Colonic mucosa (tissue), 4 donors: ENCODE results near the gene RABGGTA. TPM values are rescaled to one million over a fixed set of nuclear protein-coding genes. Genes with fewer than 3 reads are reported as not detected.

Experiments used
- DNase-seq: peaks from one replicate; pipeline ENCODE4 v3.0.0-alpha.2; 2020
- H3K27ac ChIP-seq: fragments of 200-600 bp; one replicate; pipeline ENCODE4 v1.8.0; 2021
- H3K27me3 ChIP-seq: fragments of 200-600 bp; one replicate; pipeline ENCODE4 v1.8.0; 2021
- H3K36me3 ChIP-seq: fragments of 200-600 bp; one replicate; pipeline ENCODE4 v1.8.0; 2021
- H3K4me1 ChIP-seq: fragments of 200-600 bp; one replicate; pipeline ENCODE4 v1.8.0; 2021; ENCODE audit warnings: mild to moderate bottlenecking
- H3K4me3 ChIP-seq: fragments of 200-600 bp; one replicate; pipeline ENCODE4 v1.8.0; 2021
- H3K9ac ChIP-seq, 2 donors: one replicate each; pipeline ENCODE4 v1.7.0; 2013; ENCODE audit warnings: control low read depth in 2 of 2, low read depth in 2 of 2, low read length in 2 of 2
- H3K9me3 ChIP-seq: fragments of 200-600 bp; one replicate; pipeline ENCODE4 v1.8.0; 2021
- intact Hi-C: fragments of 100-400 bp; cut with DNase I; formaldehyde crosslinking; loops from one replicate; pipeline ENCODE4 v1.14.1; 2022
- total RNA-seq, 2 donors: library from RNA; stranded (reverse); fragmentation: NEBNext Ultra II Directional in 1 of 2; extraction: Animal tissue kit (Norgen Biotek cat#: 25700) in 1 of 2; gene quantifications; one replicate each; pipeline ENCODE4 v1.2.1, GENCODE V29; 2021
- TF ChIP-seq, protein P1 (sequence below): fragments of 200-600 bp; IDR thresholded peaks from one replicate; pipeline ENCODE4 v1.8.0; 2022; ENCODE audit warnings: antibody characterized with exemption, mild to moderate bottlenecking
- donor health status: healthy.
- donor health status: DM: no; HTN: no; CAD: no.
- donor health status: DM: no; HTN: no; CAD: no.

The RABGGTA gene
- total RNA-seq, 2 donors from 2014 or later: 37.3 to 38.3 TPM

- peak within 1 kb of the TSS; percentile 48 to 82 for H3K9ac ChIP-seq
- peak within 1 kb of the TSS; percentile 62 for H3K27ac ChIP-seq
- intact Hi-C loops: no loop called here
- DNase-seq: peak; percentile 76
- H3K27me3 ChIP-seq: no peaks in the 10 kb centered on the region
- no peaks in the 10 kb centered on the region for H3K9me3 ChIP-seq
- peaks cover 8% of the 10 kb centered on the region for H3K4me1 ChIP-seq
- TF ChIP-seq, protein P1, sequence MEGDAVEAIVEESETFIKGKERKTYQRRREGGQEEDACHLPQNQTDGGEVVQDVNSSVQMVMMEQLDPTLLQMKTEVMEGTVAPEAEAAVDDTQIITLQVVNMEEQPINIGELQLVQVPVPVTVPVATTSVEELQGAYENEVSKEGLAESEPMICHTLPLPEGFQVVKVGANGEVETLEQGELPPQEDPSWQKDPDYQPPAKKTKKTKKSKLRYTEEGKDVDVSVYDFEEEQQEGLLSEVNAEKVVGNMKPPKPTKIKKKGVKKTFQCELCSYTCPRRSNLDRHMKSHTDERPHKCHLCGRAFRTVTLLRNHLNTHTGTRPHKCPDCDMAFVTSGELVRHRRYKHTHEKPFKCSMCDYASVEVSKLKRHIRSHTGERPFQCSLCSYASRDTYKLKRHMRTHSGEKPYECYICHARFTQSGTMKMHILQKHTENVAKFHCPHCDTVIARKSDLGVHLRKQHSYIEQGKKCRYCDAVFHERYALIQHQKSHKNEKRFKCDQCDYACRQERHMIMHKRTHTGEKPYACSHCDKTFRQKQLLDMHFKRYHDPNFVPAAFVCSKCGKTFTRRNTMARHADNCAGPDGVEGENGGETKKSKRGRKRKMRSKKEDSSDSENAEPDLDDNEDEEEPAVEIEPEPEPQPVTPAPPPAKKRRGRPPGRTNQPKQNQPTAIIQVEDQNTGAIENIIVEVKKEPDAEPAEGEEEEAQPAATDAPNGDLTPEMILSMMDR: peak; percentile 35
- no peaks in the 10 kb centered on the region for H3K36me3 ChIP-seq
- peak within 1 kb of the TSS; percentile 50 for H3K4me3 ChIP-seq
Observed at GRCh38 chr14:24310646-24311604, 39.5 kb upstream of the RABGGTA start, which contains the start of gene LTB4R. LTB4R (plus strand) TSS chr14:24311502; CDS start chr14:24315652, 4,150 bp downstream.

GRCh38 chr14:24310265-24310645, 38.9 kb upstream of the RABGGTA start:
- H3K4me3 ChIP-seq: peak overlapping the region; percentile 50
- H3K9ac ChIP-seq: peak overlapping the region; percentile 46 to 82
- TF ChIP-seq, protein P1: no peak
- peak overlapping the region; percentile 62 for H3K27ac ChIP-seq
- intact Hi-C loops: no loop called here
- peak; percentile 75 for DNase-seq
- H3K27me3 ChIP-seq: no peaks in the 10 kb centered on the region
- H3K36me3 ChIP-seq: peaks cover 2% of the 10 kb centered on the region
- peaks cover 8% of the 10 kb centered on the region for H3K4me1 ChIP-seq
- no peaks in the 10 kb centered on the region for H3K9me3 ChIP-seq

GRCh38 chr14:24309538-24310264, 38.3 kb upstream of the RABGGTA start, which contains the start of gene LTB4R2:
LTB4R2 (plus strand) TSS chr14:24310140; CDS start chr14:24310665, 525 bp downstream.
- Histone ChIP-seq H3K36me3 (peaks cover 7% of the 10 kb centered on the region), H3K9ac (peak within 1 kb of the TSS; percentile 48 to 82), H3K4me1 (peaks cover 8% of the 10 kb centered on the region), H3K27ac (peak within 1 kb of the TSS; percentile 62), H3K9me3 (no peaks in the 10 kb centered on the region), H3K27me3 (no peaks in the 10 kb centered on the region), H3K4me3 (peak within 1 kb of the TSS; percentile 50)
- TF ChIP-seq, protein P1: no peak
- intact Hi-C loops: no loop called here
- no peak for DNase-seq

GRCh38 chr14:24308342-24309124, 37.1 kb upstream of the RABGGTA start:
- Histone ChIP-seq H3K9ac (peak overlapping the region; percentile 2 to 45), H3K4me1 (peaks cover 8% of the 10 kb centered on the region), H3K4me3 (no peak overlapping the region), H3K27me3 (no peaks in the 10 kb centered on the region), H3K36me3 (peaks cover 12% of the 10 kb centered on the region), H3K27ac (peak overlapping the region; percentile 58), H3K9me3 (no peaks in the 10 kb centered on the region)
- no peak for DNase-seq
- TF ChIP-seq, protein P1: peak; percentile 22
- intact Hi-C loops: no loop called here
